GM18505 (cell line): ENCODE data around the gene SPAG17.

Experiments
- ATAC-seq: cut with Tn5 transposase; IDR thresholded peaks from one replicate; pipeline ENCODE4 v1.9.1; 2021; ENCODE audit not compliant: unreplicated experiment
- POLR2A ChIP-seq: IDR thresholded peaks from 4 replicates; pipeline ENCODE4 v1.6.1; 2011; ENCODE audit warnings: borderline replicate concordance; ENCODE audit not compliant: insufficient read depth, insufficient read length; ENCODE audit errors: extremely low read depth

SPAG17 gene

GRCh38 chr1:118101999-118102398, 83.0 kb downstream of the SPAG17 start:
- ATAC-seq: no peak
- no peak for TF ChIP-seq POLR2A

GRCh38 chr1:118101515-118101844, 83.5 kb downstream of the SPAG17 start:
- TF ChIP-seq POLR2A: no peak
- ATAC-seq: no peak

- TF ChIP-seq POLR2A: no peak
- no peak for ATAC-seq
Measured at GRCh38 chr1:118100686-118101514, 84.1 kb downstream of the SPAG17 start.

DNA sequence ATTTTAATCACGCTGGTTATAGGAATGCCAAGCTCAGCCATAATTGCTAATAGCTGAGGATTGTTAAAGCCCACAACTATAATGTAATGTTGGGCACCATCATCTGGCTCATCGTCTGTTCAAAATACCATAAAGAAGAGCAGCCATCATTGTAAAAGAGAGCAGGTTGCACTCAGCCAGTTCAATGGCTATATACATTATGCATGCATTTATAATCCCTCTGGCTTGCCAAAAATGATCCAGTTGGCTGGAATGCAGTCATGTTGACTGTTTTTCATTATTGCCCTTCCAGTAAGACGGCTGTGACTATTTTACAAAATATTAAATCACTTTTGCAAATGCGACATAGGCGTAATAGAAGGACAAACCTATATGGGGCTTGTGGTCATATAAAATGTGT, 85.3 kb downstream of the SPAG17 start:
- TF ChIP-seq POLR2A: no peak
- no peak for ATAC-seq

- no peak for TF ChIP-seq POLR2A
- ATAC-seq: no peak
Measured at GRCh38 chr1:118097622-118098348, 87.2 kb downstream of the SPAG17 start.

- no peak for ATAC-seq
- no peak for TF ChIP-seq POLR2A
Measured at GRCh38 chr1:118093017-118093416, 92.0 kb downstream of the SPAG17 start.

- ATAC-seq: no peak
- no peak for TF ChIP-seq POLR2A
Measured at GRCh38 chr1:118090130-118090529, 94.9 kb downstream of the SPAG17 start.

DNA sequence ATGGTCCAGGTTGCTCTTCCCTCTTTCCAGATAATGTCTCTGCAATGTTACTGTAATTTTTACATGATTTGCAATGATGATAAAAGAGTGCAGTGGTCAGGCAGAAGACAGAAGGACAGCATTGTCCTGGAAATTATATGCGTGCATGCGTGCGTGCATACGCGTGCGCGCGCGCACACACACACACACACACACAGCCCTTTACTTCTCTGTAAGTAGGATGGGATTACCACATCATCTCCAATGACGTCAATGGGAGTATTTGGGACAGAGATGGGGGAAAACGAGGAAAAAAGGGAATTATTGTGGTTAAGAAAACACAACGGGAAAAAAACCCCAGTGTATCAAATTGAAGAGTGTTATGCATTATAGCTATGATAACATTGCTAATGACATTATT, 99.7 kb downstream of the SPAG17 start:
- TF ChIP-seq POLR2A: no peak
- no peak for ATAC-seq

DNA sequence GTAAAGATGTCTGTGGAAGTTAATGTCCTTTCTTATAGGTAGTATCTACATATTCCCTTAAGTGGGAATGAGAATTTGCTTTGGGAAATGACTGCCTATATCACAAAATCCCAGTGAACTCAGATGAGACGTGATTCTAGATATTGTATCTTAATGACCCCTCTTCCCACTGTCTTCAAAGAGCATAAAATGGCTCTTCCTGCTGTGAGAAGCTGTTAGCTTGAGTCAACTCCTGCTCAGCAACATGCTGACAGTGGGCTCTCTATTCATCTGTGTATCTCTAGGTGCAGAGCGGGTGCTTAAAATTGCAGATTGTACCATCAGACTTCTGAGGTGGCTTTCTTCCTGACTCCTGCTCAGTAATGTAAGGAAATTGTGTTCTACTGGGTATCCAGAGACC, 100.6 kb downstream of the SPAG17 start:
- no peak for TF ChIP-seq POLR2A
- ATAC-seq: no peak

DNA sequence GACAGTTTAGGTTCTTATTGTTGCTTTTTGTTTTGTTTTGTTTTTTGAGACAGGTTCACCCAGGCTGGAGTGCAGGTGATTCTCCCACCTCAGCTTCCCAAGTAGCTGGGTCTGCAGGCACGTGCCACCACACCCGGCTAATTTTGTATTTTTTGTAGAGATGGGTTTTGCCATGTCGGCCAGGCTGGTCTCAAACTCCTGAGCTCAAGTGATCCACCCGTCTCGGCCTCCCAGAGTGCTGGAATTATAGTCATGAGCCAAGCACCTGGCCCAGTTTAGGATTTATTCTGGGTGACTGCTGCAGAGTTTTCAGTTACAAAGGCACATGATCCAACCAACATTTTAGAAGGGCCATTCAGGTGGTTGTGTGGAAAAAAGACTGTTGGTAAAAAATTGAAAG, 102.0 kb downstream of the SPAG17 start:
- no peak for ATAC-seq
- no peak for TF ChIP-seq POLR2A

- no peak for TF ChIP-seq POLR2A
- peak; percentile 81 for ATAC-seq
Measured at GRCh38 chr1:118081387-118081786, 103.6 kb downstream of the SPAG17 start.

DNA sequence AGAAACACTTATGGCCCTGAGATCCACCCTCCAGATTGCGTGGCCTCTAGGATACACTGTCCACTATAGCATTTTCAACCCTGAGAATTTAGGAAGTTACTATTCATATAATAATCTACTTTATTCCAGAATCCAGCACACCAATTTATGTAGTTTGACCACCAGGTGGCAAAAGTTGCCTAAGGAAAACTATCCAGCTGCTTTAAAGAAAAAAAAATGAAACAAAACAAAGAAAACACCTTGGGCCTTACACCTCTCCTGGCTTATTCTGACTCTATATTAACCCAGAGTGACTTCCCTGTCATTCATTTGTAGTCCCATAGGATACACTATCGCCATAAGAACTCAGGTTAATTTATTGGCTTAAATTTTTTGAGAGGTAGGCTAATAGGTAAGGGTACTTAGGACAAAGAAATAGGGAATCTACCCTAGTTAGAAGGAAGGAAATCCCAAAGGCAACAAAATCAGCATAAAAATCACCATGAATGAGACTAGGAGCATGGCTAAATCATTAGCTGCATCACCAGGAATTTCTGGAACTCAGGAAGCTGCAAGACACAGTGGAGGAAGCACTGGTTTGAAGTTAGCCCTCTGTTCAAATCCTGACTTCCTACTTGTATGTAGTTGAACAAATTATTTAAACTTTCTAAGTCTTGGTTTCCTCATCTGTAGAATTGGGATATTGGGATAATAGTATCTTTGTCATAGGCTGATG, 107.5 kb downstream of the SPAG17 start:
- ATAC-seq: no peak
- no peak for TF ChIP-seq POLR2A

DNA sequence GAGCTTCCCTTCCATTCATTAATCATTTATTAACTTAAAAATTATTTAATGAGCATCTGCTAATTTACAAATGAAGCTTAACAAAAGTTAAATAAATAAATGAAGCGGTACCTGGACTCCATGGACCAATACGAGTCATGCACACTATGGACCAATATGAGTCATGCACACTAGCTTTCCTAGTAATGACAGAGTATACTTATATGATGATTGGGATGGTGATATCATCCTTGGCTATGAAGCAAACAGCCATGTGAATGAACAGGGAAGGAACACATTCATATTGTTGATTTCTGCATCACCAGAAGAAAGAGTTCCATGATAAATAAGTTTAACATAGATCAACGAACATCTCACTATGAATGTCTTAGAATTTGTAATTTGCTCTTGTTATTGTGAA, 109.9 kb downstream of the SPAG17 start:
- no peak for ATAC-seq
- TF ChIP-seq POLR2A: no peak

DNA sequence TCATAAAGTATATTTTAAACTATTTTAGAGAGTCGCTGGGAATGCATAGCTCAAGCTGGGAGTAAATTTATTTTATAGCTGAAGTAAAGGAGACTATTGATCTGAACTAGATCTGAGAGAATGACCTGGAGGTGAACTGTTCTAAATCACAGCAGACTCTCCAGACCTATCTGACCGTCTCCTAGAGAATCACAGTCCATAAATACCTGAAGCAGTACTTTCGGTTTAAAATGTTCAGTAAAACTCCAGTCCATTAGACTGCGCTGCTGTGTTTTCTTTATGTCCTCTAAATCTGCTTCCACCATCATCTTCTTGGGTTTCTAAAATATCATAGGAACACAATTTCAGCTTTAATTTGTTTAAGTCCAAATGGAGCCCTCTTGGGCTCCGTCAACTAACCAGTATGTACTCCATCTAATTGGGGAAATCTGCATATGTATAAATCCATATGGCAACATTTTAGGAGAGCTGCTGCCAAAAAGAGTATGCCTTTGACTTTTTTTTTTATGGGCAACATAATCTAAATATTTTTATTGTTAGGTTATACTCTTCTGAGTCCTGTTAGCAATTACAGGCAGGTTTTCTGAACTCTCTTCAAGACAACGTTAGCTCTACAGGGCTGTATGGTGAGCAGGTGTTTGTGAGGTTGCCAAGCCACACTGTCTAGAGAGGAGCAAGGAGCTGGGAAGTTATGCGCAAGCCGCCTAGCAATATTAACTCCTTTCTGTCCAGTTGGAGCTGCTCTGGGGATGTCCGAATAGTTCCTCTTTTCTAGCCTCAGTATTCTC, 111.2 kb downstream of the SPAG17 start:
- no peak for TF ChIP-seq POLR2A
- no peak for ATAC-seq

DNA sequence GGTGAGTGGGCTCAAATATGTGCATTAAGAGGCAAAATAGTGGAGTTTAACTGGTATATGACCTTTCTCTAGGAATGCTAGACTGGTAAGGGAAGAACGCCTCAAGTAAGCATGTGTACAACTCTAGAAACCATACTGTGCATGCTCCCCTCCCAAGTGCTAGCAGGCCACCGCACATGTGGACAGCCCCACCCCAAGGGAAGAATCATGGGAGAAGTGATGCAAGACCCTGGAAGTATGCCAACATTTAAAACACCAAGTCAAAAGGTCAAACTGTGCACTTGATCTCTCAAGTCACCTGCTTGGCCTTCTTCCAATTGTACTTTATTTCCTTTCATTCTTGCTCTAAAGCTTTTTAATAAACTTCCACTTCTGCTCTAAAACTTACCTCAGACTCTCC, 135.0 kb downstream of the SPAG17 start:
- no peak for TF ChIP-seq POLR2A
- no peak for ATAC-seq
